Measurements from ENCODE around the gene MPIG6B.

MPIG6B gene

DNA sequence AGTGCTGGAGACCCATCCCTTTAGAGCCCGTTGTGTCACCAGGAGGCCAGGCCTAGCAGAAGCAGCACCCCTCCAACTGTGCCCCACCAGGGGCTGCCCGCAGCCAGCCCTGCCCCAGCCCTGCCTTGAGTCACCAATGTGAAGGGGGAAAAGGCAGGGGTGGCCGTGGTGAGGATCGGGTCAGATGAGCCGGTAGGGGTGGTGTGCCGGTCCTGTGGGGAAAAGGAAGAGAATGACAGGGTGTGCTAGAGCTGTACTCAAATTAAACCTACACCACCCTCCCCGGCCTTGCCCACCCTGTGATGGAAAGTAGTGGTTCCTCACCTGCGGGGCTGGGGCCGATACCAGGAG, 42.4 kb downstream of the MPIG6B start:
- DNase-seq: no peak

DNA sequence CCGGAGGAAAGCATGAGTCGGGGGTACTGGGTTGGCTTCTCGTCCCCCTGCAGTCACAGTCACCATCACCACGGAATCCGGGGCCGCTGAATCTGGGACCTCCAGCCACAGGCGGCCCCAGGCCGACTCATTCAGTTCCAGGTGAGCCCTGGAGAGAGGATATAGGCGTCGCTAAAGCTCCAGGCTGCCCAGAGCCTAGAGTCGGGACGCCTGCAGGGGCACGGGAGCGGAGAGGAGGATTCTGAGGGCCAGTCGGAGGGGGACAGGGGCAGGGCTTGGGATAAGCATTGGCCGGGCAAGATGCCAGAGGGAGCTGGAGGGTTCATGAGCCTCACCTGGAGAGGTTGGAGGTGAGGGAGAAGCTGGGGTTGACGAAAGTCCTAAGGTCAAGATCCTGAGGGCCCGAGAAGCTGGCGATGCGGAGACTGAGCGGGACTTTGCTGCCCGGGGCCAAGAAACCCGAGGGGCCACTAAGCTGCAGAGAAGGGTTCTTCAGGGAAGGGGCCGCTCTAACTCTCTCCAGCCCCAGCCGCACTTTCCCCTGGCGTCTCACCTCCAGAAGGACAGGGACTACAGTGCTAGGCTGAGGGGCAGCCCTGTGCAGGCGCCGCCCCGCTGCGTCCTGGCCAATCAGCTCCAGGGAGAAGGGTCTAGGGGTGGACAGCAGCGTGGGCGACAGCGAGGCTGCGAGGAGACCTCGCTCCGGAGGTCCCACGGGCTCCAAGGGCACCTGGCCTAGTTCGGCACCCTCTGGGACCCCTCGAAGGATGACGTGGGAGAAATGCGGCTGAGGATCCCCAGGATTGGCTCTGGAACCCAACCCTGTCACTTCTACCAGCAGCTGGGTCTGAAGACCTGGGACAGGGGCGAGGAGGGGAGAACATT, 43.0 kb downstream of the MPIG6B start:
- DNase-seq: no peak

DNA sequence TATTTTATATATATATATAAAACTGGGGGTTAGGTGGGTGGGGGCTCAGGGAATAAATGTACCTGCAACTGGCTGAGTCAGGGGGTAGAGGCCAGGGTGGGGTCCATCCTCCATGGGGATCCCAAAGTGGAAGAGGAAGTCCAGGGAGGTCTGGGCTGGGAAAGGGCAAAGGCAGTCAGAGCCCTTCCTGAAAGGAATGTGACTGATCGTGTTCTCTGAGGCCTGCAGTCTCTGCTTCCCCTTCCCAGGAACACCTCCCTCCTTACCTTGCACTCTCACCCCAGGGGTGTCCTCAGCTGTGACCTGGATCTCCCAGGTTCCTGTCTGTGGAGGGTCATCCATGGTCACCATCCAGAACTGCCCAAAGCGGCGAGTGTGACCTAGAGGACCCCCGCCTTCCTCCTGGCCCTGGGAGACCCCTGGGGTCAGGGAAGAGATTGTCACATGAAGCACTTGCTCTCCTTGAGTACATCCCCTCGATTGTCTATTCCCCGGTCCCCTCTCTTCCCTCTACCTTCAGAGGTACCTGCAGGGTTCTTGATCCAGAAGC, 44.0 kb downstream of the MPIG6B start:
- DNase-seq: no peak

DNA sequence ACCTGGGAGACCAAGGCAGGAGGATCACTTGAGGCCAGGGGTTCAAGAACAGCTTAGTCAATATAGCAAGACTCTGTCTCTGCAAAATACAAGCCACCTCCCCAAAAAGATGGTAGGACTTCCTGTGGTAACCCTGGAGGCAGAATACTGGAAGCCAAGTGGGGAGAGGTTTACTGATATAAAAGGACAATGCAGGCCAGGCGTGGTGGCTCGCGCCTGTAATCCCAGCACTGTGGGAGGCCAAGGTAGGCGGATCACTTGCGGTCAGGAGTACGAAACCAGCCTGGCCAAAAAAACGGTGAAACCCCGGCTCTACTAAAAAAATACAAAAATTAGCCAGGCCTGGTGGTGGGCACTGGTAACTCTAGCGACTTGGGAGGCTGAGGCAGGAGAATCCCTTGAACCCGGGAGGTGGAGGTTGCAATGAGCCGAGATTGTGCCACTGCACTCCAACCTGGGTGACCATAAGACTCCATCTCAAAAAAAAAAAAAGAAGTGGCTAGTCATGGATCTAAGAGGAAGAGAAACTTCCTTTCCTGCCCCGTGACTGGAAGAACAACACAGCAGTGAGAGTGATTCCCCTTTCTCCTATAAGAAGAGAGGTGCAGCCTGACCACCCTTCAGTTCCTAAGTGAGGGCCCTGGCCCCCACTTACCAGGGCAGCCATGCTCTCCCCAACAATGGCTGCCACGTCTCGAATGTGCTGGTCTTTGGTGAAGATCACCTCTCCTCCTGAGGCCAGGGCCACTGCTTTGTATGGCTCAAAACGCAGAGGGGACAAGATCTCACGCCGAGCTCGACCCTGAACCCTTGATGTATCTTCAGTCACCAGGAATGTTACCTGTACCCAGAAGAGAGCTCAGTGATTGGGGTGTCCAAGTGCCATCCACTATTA, 45.4 kb downstream of the MPIG6B start:
- peak in 1 of 56 donors; percentile 22 for DNase-seq

DNA sequence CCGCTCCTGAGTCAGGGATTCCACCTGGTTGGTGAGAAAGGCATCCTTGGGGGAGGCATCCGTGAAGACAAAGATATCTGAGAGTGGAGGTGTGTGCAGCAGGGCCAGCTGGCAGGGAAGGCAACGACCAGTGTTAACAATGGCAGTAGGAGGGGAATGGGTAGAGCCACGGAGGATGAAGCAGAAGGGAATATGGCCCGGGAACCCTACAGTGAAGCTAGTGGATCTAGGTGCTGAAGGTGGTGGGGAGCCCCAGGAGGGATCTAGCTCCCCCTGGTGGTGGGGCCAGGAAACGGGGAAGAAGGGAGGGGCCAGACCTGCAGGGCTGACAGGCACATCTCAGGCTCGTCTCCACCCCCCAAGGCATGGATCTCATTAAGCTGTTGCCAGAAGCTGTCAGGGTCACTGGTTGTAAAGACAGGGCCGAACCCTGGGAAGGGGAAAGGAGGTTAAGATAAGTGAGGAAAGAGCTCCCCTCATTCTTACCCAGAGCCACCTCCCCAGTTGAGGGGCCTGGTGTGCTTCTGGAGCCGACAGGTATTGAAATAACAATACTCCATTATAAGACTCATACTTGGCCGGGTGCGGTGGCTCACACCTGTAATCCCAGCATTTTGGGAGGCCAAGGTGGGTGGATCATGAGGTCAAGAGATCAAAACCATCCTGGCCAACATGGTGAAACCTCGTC, 46.7 kb downstream of the MPIG6B start:
- peak in 8 of 56 donors; percentile 3 to 40 (median 9) for DNase-seq

DNA sequence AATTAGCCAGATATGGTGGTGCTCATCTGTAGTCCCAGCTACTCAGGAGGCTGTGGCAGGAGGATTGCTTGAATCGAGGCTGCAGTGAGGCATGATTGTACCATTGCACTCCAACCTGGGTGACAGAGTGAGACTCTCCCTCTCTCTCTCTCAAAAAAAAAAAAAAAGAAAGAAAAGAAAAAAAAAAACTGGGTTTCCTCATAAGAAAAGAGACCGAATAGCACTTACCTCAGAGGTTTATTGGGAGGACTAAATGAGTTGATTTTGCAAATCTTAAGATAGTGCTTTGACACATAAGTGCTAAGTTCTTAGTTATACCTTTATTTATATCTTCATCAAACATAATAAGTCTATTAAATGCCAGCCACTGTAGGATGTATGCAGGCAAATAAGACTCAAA, 47.7 kb downstream of the MPIG6B start:
- DNase-seq: no peak

DNA sequence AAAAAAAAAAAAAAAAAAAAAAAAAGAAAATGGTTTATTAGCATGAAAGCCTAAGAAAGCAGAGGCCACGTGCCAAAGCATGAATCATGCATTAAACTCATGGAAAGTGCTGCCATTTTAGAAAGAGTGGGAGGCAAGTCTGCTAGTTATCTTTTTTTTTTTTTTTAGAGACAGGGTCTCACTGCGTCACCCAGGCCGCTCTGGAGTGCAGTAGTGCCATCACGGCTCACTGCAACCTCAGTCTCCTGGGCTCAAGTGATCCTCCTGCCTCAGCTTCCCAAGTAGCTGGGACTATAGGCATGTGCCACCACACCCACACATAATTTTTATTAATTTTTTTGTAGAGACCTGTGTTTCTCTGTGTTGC, 48.8 kb downstream of the MPIG6B start:
- peak in 1 of 56 donors; percentile 24 for DNase-seq

DNA sequence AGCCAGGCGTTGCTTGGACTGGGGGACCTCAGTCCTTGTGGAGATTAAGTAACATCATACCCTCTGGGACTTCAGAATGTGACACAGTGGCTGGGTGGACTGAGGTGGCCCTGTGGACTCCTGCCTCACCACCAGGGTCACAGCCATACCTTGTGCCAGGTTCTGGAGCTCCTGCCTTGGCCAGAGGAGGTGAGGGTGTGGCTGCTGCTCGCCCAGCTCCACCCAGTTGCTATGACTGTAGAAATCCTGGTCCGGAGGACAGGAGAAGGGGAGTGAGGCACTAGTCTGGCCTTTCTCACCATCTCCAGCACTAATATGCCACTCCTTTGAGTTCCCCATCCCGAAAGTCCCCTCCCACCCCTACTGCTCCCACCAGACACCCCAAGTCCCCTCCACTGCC, 52.0 kb downstream of the MPIG6B start:
- no peak for DNase-seq

DNA sequence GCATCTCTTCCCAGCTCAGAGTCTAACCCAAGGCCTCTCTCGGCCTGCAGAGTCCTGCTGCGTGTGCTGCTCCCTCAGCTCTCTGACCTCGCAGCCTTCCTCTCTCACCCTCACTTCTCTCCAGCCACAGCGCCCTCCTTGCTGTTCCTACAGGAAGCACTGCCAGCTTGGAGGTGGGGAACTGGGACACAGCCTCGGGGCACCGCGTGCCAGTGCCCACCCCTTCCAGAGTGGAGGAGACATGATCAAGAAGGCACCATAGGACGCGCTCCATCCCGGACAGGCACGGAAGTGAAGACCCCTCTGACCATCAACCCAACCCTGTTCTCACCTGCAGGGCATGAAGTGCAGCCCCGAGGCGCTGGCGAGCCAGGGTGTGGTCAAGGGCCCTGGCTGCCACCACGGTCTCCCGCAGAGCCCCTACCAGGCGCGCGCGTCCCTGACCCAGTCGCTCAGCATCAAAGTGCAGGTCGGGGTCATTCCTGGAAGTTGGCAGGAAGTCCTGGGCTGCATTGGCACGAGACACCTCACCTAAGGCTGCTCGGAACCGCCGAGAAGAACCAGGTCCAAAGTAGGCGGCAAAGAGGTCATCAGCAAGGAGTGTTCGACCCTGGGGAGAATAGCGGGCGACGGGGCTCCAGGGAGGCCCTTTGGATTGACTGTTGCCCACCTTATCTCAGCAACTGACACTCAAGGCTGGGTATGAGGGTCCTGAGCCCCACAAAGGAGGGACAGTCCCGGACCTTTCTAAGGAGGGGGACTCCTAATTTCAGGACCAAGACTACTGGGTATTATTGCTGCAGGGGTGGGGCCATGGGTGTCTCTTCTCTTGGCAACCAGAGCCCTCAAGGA, 52.7 kb downstream of the MPIG6B start:
- no peak for DNase-seq

Data from nucleus accumbens (tissue), 56 donors.